Activated CD4-positive, alpha-beta T cell treated with anti-CD3 and anti-CD28 coated beads, Interleukin-2, amount 50 U/mL, for 4 hours (primary cell): ENCODE measurements around the gene IL20RA.

Source experiments
- DNase-seq, 2 experiments: peaks; one replicate each; pipeline ENCODE4 v3.0.0-alpha.2; 2020

Gene IL20RA

GRCh38 chr6:137043710-137044365 is 927 bp downstream of the IL20RA start:
- no peak for DNase-seq

DNA sequence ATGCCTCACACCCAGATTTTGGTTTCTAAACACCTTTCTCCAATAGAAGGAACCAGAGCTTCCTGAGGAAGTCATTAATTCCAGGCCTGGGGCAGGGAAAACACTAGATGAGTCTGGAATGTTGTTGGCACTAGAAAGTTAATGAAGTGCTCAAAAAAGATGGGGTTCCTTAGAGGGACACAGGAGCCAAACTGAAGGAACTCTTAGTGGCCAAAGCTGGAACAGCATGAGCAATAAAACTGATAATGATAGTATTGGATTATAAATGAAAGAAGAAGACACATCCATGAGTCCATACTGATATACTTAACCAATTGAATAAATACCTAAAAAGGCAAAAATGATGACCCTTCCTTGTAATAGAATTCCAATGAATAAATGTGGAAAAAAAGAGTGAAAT is 4.4 kb downstream of the IL20RA start:
- DNase-seq = no peak

- DNase-seq = no peak
These were observed 5.8 kb downstream of the IL20RA start for GRCh38 chr6:137039010-137039409.

GRCh38 chr6:137036566-137037300 is 8.0 kb downstream of the IL20RA start:
- no peak for DNase-seq

- peak; percentile 14 to 15 for DNase-seq
These were observed 10.9 kb downstream of the IL20RA start for GRCh38 chr6:137033828-137034227.

- DNase-seq = no peak
These were observed 13.6 kb downstream of the IL20RA start for GRCh38 chr6:137031122-137031521.

GRCh38 chr6:137028912-137029311 is 15.9 kb downstream of the IL20RA start:
- no peak for DNase-seq

GRCh38 chr6:137025786-137026730 is 18.7 kb downstream of the IL20RA start:
- DNase-seq = no peak

- no peak for DNase-seq
These were observed 20.4 kb downstream of the IL20RA start for GRCh38 chr6:137024237-137024990.

- no peak for DNase-seq
These were observed 24.0 kb downstream of the IL20RA start for GRCh38 chr6:137020776-137021175.

GRCh38 chr6:137019476-137020272 is 25.1 kb downstream of the IL20RA start:
- no peak for DNase-seq

GRCh38 chr6:137017081-137017480 is 27.7 kb downstream of the IL20RA start:
- DNase-seq = no peak

- DNase-seq = no peak
These were observed 28.4 kb downstream of the IL20RA start for GRCh38 chr6:137016356-137016755.

- DNase-seq = no peak
These were observed 28.8 kb downstream of the IL20RA start for GRCh38 chr6:137015943-137016342.

- no peak for DNase-seq
These were observed 30.8 kb downstream of the IL20RA start for GRCh38 chr6:137013738-137014602.

DNA sequence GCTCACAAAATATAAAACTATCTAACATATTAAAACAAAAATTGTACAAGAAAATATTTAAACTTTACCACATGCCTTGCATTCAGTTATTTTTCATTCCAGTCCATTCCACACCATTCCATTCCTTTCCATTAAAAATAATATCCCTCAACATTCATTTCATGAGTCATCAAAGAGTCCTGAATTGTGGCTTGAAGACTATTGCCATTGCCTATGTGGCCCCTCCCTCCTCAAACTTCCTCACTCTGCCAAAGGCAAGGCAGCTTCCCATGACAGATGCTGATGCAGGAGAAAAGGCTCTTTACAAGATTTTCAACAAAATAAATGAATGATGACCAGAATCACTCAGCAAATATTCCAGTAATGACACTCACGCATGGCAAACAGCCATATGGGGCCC is 31.7 kb downstream of the IL20RA start:
- no peak for DNase-seq

DNA sequence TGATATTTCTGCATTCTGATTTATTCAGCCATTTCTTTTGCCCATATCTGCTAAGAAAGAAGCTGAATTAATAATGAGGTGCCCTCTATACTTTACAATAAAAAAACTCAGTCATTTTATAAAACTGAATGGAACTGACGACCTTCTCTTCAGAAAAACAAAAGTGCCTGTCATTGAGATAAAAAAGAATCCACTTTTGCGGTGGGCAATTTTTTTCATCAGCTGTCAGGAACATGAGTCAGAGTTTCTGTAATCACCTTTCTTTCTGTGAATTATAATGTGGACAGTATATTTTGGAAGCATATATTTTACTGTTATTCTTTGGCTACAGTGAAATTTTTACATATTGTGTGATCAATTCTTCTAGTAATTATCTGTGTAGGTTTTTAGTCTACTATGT is 33.4 kb downstream of the IL20RA start:
- no peak for DNase-seq

DNA sequence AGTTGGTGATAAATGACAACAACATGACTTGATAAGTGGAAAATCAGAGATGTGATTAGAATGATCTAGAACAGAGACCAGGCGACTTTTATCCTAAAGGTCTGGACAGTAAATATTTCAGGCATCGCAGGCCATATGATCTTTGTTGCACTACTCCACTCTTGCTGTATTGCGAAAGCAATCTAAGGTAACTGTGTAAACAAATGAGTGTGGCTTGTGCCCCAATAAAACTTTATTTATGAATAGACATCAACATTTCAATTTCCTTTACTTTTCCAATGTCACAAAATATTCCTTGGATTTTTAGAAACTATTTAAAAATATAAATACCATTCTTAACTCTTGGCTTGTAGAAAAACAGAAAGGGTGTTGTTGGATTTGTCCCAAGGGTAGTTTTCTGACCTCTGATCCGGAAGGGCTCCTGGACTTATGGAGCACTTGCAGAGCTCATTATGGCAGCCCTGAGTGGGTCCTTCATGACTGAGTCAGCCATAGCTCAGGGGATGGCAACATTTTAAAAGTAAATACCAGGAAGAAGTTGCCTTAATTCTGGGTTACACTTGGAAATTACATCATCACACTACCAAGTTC is 34.5 kb downstream of the IL20RA start:
- DNase-seq = no peak

DNA sequence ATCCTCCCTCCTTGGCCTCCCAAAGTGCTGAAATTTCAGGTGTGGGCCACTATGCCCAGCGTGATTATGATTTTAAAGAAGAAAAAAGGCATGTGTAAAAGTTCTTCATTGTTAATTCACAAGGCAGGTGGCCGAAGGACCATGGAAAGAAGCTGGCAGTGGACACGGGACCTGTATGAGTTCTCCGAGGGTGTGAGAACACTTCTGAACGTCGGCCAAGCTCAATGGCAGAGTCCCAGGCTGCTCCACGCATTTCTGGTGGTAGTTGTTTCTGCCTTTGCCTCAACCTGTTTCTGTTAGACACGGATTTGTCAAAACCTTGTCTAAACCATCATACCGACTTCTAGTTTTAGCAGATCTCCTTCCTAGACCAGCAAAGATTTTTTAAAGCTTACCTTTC is 36.6 kb downstream of the IL20RA start:
- no peak for DNase-seq

DNA sequence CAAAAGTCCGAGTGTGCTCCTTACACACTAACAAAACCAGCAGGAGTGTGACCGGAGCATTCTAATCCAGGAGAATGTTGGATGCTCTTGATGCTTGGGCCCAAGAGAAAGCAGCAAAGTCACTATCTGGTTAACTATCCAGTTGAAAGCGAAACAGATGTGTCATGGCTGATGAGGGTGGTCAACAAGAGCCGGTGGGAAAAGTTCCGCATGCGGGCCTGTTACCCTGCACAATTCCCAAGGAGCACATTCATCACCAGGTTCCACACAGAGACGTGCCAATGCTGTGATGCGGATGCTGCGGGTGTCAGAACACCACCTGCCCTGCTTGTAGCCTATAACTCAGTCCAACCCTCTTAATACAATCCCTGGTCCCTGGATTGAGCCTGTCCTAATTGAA is 38.7 kb downstream of the IL20RA start:
- DNase-seq = no peak
